ENCODE data around the gene ARID5B. TPM values are rescaled to one million over a fixed set of nuclear protein-coding genes. Genes with fewer than 3 reads are reported as not detected.

The ARID5B gene
- total and polyA plus RNA-seq, 2 of the 4 experiments (the other 2 are of a cell fraction): 41.0 to 125 TPM

DNA sequence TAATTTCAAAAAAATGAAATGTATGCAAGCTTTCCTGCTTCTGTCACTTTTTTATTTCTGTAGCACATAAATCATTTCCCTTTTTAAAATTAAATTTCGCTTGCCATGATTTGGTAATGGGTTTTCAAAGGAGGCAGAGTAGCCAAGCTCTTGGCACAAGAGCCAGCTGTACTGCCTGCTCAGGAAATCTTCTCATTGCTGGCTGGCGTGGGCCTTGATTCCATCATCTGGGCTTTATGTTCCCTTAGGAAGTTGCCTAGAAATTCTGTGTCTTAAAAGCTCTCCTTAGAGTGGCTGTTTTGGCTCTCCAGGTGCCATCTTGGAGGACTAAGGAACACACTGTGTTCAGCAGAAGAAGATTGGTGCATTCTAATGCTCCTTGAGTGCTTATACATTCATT is 107.4 kb downstream of the ARID5B start:
- intact Hi-C loops (cut with micrococcal nuclease) (no loop called here), dilution Hi-C loops (cut with HindIII; ENCODE audit: low sequenced_read_pairs, unreplicated experiment) (no loop called here), in situ Hi-C loops (cut with MboI; ENCODE audit: low sequenced_read_pairs) (no loop called here)
- peaks cover 9% of the 10 kb centered on the region for H3K4me1 ChIP-seq (ENCODE audit: control insufficient read depth, insufficient read depth, low read length)
- peaks cover 12% of the 10 kb centered on the region; the same call in 1 of the 2 replicates for H3K9me1 ChIP-seq (ENCODE audit: insufficient read depth, low read length)
- H2AFZ ChIP-seq (replicated peaks; ENCODE audit: low read length, poor library complexity): no peak overlapping the region
- H3K4me3 ChIP-seq (ENCODE audit: insufficient read depth, low read depth, low read length): no peak overlapping the region
- ChIA-PET POLR2A (ENCODE audit: unreplicated experiment) (interaction anchor here (1.4 kb wide), 1 partner anchor 40 kb away, joined by 3 read pairs; no protein-coding TSS in a partner anchor), CTCF (interaction anchor here (0.6 kb wide), 1 partner anchor 256 kb away, joined by 4 read pairs; no protein-coding TSS in a partner anchor)
- peaks cover 53 to 81% of the 10 kb centered on the region in 2 experiments for H3K79me1 ChIP-seq (ENCODE audit: low read depth in 1 of 2, low read length in 2 of 2)
- H4K91ac ChIP-seq (ENCODE audit: insufficient read depth, low read depth, low read length): no peak overlapping the region
- no peak overlapping the region for H2BK15ac ChIP-seq (ENCODE audit: low read depth, low read length)
- H2BK5ac ChIP-seq (ENCODE audit: low read depth, low read length, poor library complexity, severe bottlenecking): no peak overlapping the region
- no peak overlapping the region for H3K23ac ChIP-seq (ENCODE audit: low read depth, low read length)
- no peak overlapping the region for H2AK5ac ChIP-seq (ENCODE audit: low read depth, low read length)
- no peak overlapping the region for H3K4me2 ChIP-seq (ENCODE audit: low read depth, low read length)
- H3K27ac ChIP-seq (ENCODE audit: insufficient read depth, low read length): no peak overlapping the region
- no peak overlapping the region for H2BK20ac ChIP-seq (ENCODE audit: low read depth, low read length)
- H4K8ac ChIP-seq (ENCODE audit: low read depth in 2 of 2, low read length in 2 of 2): no peak overlapping the region
- no peaks in the 10 kb centered on the region for H3K9me3 ChIP-seq (ENCODE audit: control insufficient read depth, insufficient read depth, low read length)
- WGBS, 2 experiments (ENCODE audit: extremely low coverage in 2 of 2, insufficient read length in 1 of 2): 100% methylated on average over 1 of the region's 2 CpGs; no CpG with 5 or more reads in 1 of the 2 experiments
- BruUV-seq (replicated peaks): no TSS peak
- H3K4ac ChIP-seq (ENCODE audit: low read depth, low read length): no peak overlapping the region
- no peak overlapping the region for H4K5ac ChIP-seq (ENCODE audit: low read depth, low read length)
- no peak overlapping the region for H2AK9ac ChIP-seq (replicated peaks; ENCODE audit: low read depth, low read length, poor library complexity)
- no peak overlapping the region for H3K14ac ChIP-seq (replicated peaks; ENCODE audit: low read depth, low read length)
- TF ChIP-seq RFX5 (IDR thresholded peaks at IDR 0.05; ENCODE audit: low read depth, low read length) (no peak), SMC3 (IDR thresholded peaks at IDR 0.05; ENCODE audit: low read depth, low read length) (no peak), CEBPB (IDR thresholded peaks at IDR 0.05; ENCODE audit: low read depth, low read length) (no peak), MAFK (IDR thresholded peaks at IDR 0.05; ENCODE audit: low read depth, low read length) (no peak), NFE2L2 (IDR thresholded peaks at IDR 0.05; ENCODE audit: low read depth, low read length) (no peak), MAZ (IDR thresholded peaks at IDR 0.05; ENCODE audit: borderline replicate concordance, low read depth, low read length) (no peak)
- TF ChIP-seq, protein P1, sequence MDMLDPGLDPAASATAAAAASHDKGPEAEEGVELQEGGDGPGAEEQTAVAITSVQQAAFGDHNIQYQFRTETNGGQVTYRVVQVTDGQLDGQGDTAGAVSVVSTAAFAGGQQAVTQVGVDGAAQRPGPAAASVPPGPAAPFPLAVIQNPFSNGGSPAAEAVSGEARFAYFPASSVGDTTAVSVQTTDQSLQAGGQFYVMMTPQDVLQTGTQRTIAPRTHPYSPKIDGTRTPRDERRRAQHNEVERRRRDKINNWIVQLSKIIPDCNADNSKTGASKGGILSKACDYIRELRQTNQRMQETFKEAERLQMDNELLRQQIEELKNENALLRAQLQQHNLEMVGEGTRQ (IDR thresholded peaks at IDR 0.05; ENCODE audit: low read depth, low read length): no peak
- H3K36me3 ChIP-seq (ENCODE audit: control insufficient read depth, insufficient read depth, low read length): peaks cover 17% of the 10 kb centered on the region
- no peak overlapping the region for H3K9ac ChIP-seq (ENCODE audit: low read depth, low read length)
- no peak overlapping the region for H3K18ac ChIP-seq (ENCODE audit: low read depth, low read length)
- no peak for ATAC-seq (ENCODE audit: low read depth)
- no peak for DNase-seq
- H2BK120ac ChIP-seq (ENCODE audit: low read depth, low read length): no peak overlapping the region
- H3K27me3 ChIP-seq (ENCODE audit: control insufficient read depth, insufficient read depth, low read length): no peaks in the 10 kb centered on the region
- H4K20me1 ChIP-seq (ENCODE audit: insufficient read depth, low read length): peaks cover 26% of the 10 kb centered on the region; the same call in 1 of the 2 replicates
- no peak overlapping the region for H3K56ac ChIP-seq (ENCODE audit: extremely low read depth, insufficient read depth, low read length)
